Muscle layer of colon (tissue), 2 donors: ENCODE results near the gene TRPM2.
"Not testable (repeated sequence)": the region's sequence is repeated elsewhere in the genome, so short reads cannot be mapped to it uniquely, and the experiment has no call there.

Experiments
- H3K27ac ChIP-seq: one replicate; pipeline ENCODE4 v1.7.0; 2013; ENCODE audit warnings: low read depth, mild to moderate bottlenecking, low read length, moderate library complexity
- H3K27me3 ChIP-seq, 2 donors: one replicate each; pipeline ENCODE4 v1.7.0; 2013; ENCODE audit warnings: low read length in 2 of 2, mild to moderate bottlenecking in 2 of 2; ENCODE audit not compliant: insufficient read depth in 2 of 2, control insufficient read depth in 1 of 2
- H3K36me3 ChIP-seq: one replicate; pipeline ENCODE4 v1.7.0; 2013; ENCODE audit warnings: mild to moderate bottlenecking, low read length; ENCODE audit not compliant: insufficient read depth
- H3K4me1 ChIP-seq: one replicate; pipeline ENCODE4 v1.7.0; 2013; ENCODE audit warnings: mild to moderate bottlenecking, low read length; ENCODE audit not compliant: insufficient read depth
- H3K4me3 ChIP-seq, 2 donors: one replicate each; pipeline ENCODE4 v1.7.0; 2013; ENCODE audit warnings: low read length in 2 of 2, low read depth in 1 of 2, mild to moderate bottlenecking in 1 of 2, moderate library complexity in 1 of 2
- H3K9ac ChIP-seq: one replicate; pipeline ENCODE4 v1.7.0; 2013; ENCODE audit warnings: low read length
- H3K9me3 ChIP-seq: one replicate; pipeline ENCODE4 v1.7.0; 2013; ENCODE audit warnings: mild to moderate bottlenecking, low read length
- donor health status: abdominal sarcoma.
- donor health status: Adenocarcinoma of cecum.

The TRPM2 gene

DNA sequence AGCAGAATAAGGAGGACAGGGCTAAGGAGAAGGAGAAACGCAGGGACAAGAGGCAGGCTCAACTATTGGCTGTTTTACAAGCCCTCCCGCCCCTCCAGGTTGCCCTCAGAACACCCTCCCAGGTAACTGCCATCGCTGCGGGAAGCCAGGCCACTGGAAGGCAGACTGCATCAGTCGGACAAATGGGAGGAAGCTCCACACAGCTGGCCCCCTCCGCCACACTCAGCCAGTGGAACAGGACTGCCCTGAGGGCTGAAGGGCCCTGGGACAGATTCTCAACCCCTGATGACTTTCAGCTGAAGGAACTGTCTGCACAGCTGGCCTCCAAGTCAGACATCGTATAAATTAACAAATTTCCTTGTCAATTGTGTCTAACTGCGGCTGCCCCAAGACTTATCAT lies 123.7 kb downstream of the TRPM2 start:
- H3K27me3 ChIP-seq: no peaks in the 10 kb centered on the region
- H3K4me1 ChIP-seq: peaks cover 18% of the 10 kb centered on the region
- H3K27ac ChIP-seq: no peak overlapping the region
- H3K4me3 ChIP-seq: no peak overlapping the region
- no peak overlapping the region for H3K9ac ChIP-seq
- no peaks in the 10 kb centered on the region for H3K9me3 ChIP-seq
- H3K36me3 ChIP-seq: no peaks in the 10 kb centered on the region

DNA sequence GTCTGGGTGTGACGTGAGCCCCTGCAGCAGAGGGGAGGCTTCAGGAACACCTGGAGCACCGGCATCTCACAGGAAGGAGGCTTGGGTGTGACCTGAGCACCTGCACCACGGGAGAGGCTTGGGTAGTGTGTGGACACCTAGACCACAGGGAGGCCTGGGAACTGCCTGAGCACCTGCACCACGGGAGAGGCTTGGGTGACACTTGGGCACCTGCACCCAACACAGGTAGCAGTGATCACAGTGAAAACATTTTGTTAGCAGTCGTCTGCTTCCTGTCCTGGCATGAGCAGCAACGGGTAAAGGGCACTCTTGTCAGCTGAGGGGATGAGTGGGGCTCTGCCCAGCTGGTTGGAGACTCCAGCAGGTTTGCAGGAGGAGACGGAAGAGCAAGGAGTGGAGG lies 124.3 kb downstream of the TRPM2 start:
- no peak overlapping the region for H3K4me3 ChIP-seq
- H3K9me3 ChIP-seq: no peaks in the 10 kb centered on the region
- no peaks in the 10 kb centered on the region for H3K27me3 ChIP-seq
- peaks cover 18% of the 10 kb centered on the region for H3K4me1 ChIP-seq
- H3K27ac ChIP-seq: no peak overlapping the region
- H3K9ac ChIP-seq: peak overlapping the region; percentile 32
- no peaks in the 10 kb centered on the region for H3K36me3 ChIP-seq

DNA sequence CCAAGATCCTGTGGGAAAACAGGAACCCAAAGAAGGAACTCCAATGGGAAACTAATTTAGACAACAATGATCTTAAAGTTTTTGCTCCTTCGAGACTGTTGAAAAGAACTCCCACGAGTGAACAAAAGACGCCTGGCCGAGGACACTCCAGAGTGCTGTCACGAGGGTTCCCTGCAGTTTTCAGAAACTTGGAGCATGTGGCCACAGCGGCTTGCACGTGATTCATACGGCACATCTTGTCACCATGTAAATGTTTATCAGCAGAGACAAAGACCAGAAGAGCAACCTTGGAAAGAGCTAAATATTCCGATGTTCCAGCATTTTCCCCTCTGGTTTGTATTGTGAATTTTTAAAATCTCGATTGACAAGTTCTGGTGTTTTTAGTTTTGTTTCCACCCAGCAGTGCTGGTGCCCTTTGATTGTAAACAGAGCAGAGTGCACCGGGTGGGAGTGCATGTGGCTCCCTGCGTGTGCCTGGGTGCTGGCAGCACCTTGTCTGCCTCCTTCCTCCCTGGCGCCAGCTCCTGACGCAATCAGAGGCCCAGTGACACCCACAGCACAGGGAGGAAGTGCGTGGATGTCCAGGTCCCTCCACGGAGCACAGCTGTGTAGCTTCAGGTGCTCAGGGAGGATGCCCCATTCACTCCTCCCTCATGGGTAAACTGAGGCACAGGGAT lies 124.8 kb downstream of the TRPM2 start:
- Histone ChIP-seq H3K9me3 (no peaks in the 10 kb centered on the region), H3K4me1 (peaks cover 18% of the 10 kb centered on the region), H3K36me3 (no peaks in the 10 kb centered on the region), H3K27me3 (no peaks in the 10 kb centered on the region), H3K4me3 (no peak overlapping the region), H3K27ac (peak overlapping the region; percentile 54), H3K9ac (peak overlapping the region; percentile 32)

DNA sequence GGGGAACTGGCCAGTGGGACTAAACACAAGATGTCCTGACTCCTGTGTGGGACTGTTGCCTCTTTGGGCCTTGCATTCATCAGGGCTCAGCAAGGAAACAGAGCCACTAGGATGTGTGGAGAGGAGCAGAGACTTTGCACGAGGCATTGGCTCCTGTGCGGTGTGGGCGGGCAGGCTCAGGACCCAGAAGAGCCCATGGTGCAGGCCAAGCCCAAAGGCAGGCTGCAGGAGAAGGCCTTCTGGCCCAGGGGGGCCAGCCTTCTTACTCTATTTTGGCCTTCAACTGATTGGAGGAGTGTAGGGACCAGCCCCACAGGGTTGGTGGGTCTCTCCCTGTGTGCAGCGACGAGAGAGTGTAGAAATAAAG lies 125.4 kb downstream of the TRPM2 start:
- peak overlapping the region; percentile 54 for H3K27ac ChIP-seq
- no peak overlapping the region for H3K4me3 ChIP-seq
- no peak overlapping the region for H3K9ac ChIP-seq
- H3K9me3 ChIP-seq: no peaks in the 10 kb centered on the region
- H3K36me3 ChIP-seq: no peaks in the 10 kb centered on the region
- H3K4me1 ChIP-seq: peaks cover 18% of the 10 kb centered on the region
- no peaks in the 10 kb centered on the region for H3K27me3 ChIP-seq

GRCh38 chr21:44479556-44480199 lies 126.3 kb downstream of the TRPM2 start:
- not testable (repeated sequence) for H3K27ac ChIP-seq, H3K4me3 ChIP-seq, H3K9ac ChIP-seq, H3K36me3 ChIP-seq, H3K27me3 ChIP-seq, H3K9me3 ChIP-seq
- peaks cover 18% of the 10 kb centered on the region for H3K4me1 ChIP-seq

DNA sequence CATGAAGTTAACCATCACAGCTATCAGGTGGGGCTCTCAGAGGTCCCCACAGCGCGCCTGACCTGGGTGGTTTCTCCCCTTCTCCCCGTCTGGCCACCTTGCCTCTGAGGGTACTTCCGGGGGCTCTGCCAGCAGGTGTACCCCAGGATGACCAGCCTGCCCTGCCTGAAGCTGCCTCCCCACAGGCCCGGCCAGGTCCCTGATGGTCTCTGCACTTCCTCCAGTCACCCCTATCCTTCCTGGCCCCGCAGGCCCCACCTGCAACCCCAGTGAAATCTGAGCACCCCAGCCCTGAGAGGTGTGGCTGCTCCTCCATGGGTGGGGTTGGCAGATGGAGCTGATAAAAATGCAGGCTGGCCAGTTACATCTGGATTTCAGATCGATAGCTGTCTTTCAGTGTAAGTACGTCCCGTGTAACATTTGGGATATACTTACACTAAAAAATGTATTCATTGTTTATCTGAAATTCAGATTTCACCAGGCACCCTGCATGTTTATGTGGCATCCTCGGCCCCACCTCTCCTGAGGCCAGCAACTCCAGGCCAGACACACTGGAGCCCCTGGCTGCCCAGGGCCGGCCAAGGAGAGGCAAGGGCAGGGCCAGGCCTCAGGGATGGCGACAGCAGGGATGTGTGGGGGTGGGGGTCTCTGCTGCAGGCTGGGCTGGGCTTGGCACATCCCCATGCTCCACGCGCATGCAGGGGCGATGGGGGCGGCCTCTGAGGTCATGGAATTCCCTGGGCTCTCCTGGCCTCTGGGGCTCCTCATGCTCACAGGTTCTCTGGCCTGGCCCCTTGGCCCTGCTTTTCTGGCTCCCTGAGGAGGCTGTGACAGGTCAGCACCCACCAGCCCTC lies 127.0 kb downstream of the TRPM2 start:
- no peaks in the 10 kb centered on the region for H3K9me3 ChIP-seq
- no peaks in the 10 kb centered on the region for H3K27me3 ChIP-seq
- H3K9ac ChIP-seq: no peak overlapping the region

GRCh38 chr21:44482581-44483287 lies 129.3 kb downstream of the TRPM2 start:
- Histone ChIP-seq H3K9me3 (no peaks in the 10 kb centered on the region), H3K27me3 (no peaks in the 10 kb centered on the region), H3K4me3 (no peak overlapping the region), H3K4me1 (peaks cover 12% of the 10 kb centered on the region), H3K9ac (no peak overlapping the region), H3K36me3 (no peaks in the 10 kb centered on the region), H3K27ac (no peak overlapping the region)

More for the DNA sequence above, 127.0 kb downstream of the TRPM2 start:
- Histone ChIP-seq H3K27ac (no peak overlapping the region), H3K4me3 (no peak overlapping the region), H3K4me1 (peaks cover 18% of the 10 kb centered on the region), H3K36me3 (no peaks in the 10 kb centered on the region)

- no peaks in the 10 kb centered on the region for H3K9me3 ChIP-seq
- H3K27ac ChIP-seq: no peak overlapping the region
- peaks cover 4% of the 10 kb centered on the region for H3K4me1 ChIP-seq
- H3K9ac ChIP-seq: no peak overlapping the region
- no peaks in the 10 kb centered on the region for H3K27me3 ChIP-seq
- H3K36me3 ChIP-seq: no peaks in the 10 kb centered on the region
- H3K4me3 ChIP-seq: no peak overlapping the region
These were observed 130.1 kb downstream of the TRPM2 start for GRCh38 chr21:44483288-44484237.

DNA sequence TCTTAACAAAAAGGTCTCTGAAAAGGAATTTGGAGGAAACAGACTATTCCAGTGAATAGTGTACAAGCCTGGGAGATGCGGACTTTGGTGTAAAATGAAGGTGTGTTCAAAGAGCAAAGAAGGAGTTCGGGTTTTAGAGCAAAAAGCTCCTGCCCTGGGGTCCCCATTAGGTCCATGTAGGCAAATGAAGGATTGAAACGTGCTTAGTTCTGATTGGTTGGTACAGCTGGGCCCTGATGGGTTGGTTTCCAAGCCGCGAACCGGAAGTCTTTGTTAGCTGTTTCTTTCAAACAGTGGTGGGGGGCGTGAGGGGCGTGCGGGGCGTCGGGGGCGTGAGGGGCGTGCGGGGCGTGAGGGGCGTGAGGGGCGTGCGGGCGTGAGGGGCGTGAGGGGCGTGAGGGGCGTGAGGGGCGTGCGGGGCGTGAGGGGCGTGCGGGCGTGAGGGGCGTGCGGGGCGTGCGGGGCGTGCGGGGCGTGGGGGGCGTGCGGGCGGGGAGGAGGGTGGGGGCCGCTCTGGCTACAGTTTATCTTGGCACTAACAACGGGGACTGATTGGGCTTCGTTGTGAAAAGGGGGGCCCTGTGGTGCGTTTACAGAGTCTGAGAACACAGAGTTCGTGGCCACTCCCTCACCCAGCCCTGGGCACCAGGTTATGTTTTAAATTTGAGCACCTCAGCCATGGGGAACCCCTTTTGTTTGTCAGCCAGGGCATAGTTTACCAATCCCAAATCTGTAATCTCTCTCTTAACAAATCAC lies 131.3 kb downstream of the TRPM2 start:
- Histone ChIP-seq H3K36me3 (no peaks in the 10 kb centered on the region), H3K27me3 (no peaks in the 10 kb centered on the region), H3K4me1 (no peaks in the 10 kb centered on the region), H3K27ac (no peak overlapping the region), H3K9ac (no peak overlapping the region), H3K9me3 (no peaks in the 10 kb centered on the region), H3K4me3 (no peak overlapping the region)

DNA sequence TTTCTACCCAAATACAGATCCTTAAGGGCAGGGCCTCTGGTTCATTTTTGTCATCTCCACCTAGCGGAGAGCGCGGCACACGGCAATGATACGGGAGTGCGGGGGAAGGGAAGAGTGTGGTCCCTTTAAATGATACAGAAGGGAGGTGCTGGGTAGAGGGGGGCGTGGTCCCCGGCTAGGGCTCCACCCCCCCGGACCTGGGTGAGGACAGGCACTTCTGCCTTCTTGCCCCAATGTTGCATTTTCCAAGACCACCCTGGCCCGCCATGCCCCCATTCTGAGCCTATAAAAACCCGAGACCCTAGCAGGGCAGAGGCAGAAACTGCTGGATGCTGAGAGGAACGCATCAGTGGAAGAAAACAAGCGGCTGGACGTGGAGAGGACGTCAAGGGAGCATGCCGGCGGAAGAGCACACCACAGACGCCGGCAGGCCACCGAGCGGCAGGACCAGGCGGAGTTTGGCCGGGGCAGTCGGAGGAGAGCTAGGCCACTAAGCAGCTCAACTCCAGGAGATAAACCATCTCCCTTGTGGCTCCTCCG lies 131.9 kb downstream of the TRPM2 start:
- Histone ChIP-seq H3K27ac (no peak overlapping the region), H3K4me1 (no peaks in the 10 kb centered on the region), H3K4me3 (peak overlapping the region in 1 of 2 donors; percentile 35), H3K27me3 (no peaks in the 10 kb centered on the region), H3K9me3 (no peaks in the 10 kb centered on the region), H3K36me3 (no peaks in the 10 kb centered on the region), H3K9ac (no peak overlapping the region)
